HEK293 (cell line): ENCODE data around the gene GTF2IRD1.
A peak's percentile ranks its signal among the peaks of the same experiment; 100 is the strongest.
"Not testable (repeated sequence)": the region's sequence is repeated elsewhere in the genome, so short reads cannot be mapped to it uniquely, and the experiment has no call there.

Experiments
- CTCF ChIA-PET: fragments of 350-600 bp; formaldehyde crosslinking; extraction: SDS; loops from one replicate; lab custom pipeline; 2021; ENCODE audit warnings: antibody characterized with exemption; lab: Yijun Ruan, JAX
- POLR2A ChIA-PET: fragments of 300-600 bp; formaldehyde crosslinking; extraction: SDS; loops from one replicate; lab custom pipeline; 2020; ENCODE audit warnings: antibody characterized with exemption, inconsistent platforms; lab: Yijun Ruan, JAX
- H3K27ac ChIP-seq: fragments of 200-500 bp; sonication (Bioruptor generic); 2 replicates; pipeline ENCODE4 v1.5.1; 2014; ENCODE audit warnings: low read depth, low read length, control low read depth, inconsistent platforms; ENCODE audit errors: extremely low read depth
- H3K36me3 ChIP-seq, 2 experiments: fragments of 200-500 bp in 1 of 2; sonication (Bioruptor generic) in 1 of 2; 1 replicate in 1 of 2; 2 replicates in 1 of 2; pipeline ENCODE4 v1.5.1; 2014 to 2017; ENCODE audit warnings: inconsistent platforms in 2 of 2, low read length in 2 of 2; ENCODE audit not compliant: control insufficient read depth in 2 of 2, insufficient read depth in 1 of 2
- H3K4me1 ChIP-seq: fragments of 200-500 bp; sonication (Bioruptor generic); 2 replicates; pipeline ENCODE4 v1.5.1; 2014; ENCODE audit warnings: mild to moderate bottlenecking, low read length, inconsistent platforms; ENCODE audit not compliant: control insufficient read depth, insufficient read depth
- H3K4me3 ChIP-seq: 2 replicates; pipeline ENCODE4 v1.5.1; 2011; ENCODE audit warnings: low read depth, mild to moderate bottlenecking, control low read depth, low read length, moderate library complexity
- H3K9me3 ChIP-seq: fragments of 200-500 bp; sonication (Bioruptor generic); 2 replicates; pipeline ENCODE4 v1.5.1; 2014; ENCODE audit warnings: low read depth, low read length, inconsistent platforms; ENCODE audit not compliant: control insufficient read depth, insufficient read depth
- GLI4 ChIP-seq: fragments of 450-650 bp; formaldehyde crosslinking; IDR thresholded peaks from 2 replicates; pipeline ENCODE4 v1.5.1; 2016; ENCODE audit warnings: missing biosample characterization, missing genetic modification characterization
- KLF1 ChIP-seq: fragments of 450-650 bp; formaldehyde crosslinking; IDR thresholded peaks from 2 replicates; pipeline ENCODE4 v1.5.1; 2016; ENCODE audit warnings: missing biosample characterization, missing genetic modification characterization
- SETDB1 ChIP-seq: IDR thresholded peaks from one replicate; pipeline ENCODE4 v1.6.1; 2017; ENCODE audit warnings: mild to moderate bottlenecking, low read length, moderate library complexity, mixed read lengths; ENCODE audit not compliant: insufficient read length
- ZBTB21 ChIP-seq: fragments of 450-650 bp; formaldehyde crosslinking; IDR thresholded peaks from 2 replicates; pipeline ENCODE4 v1.5.1; 2017; ENCODE audit warnings: missing biosample characterization, missing genetic modification characterization
- ZNF121 ChIP-seq: fragments of 450-650 bp; formaldehyde crosslinking; IDR thresholded peaks from 2 replicates; pipeline ENCODE4 v1.5.1; 2016; ENCODE audit warnings: missing biosample characterization, missing genetic modification characterization
- ZNF324 ChIP-seq: fragments of 450-650 bp; formaldehyde crosslinking; IDR thresholded peaks from 2 replicates; pipeline ENCODE4 v1.5.1; 2016; ENCODE audit warnings: missing biosample characterization, missing genetic modification characterization
- ZNF350 ChIP-seq: fragments of 450-650 bp; formaldehyde crosslinking; IDR thresholded peaks from 2 replicates; pipeline ENCODE4 v1.5.0; 2017; ENCODE audit warnings: missing biosample characterization, mild to moderate bottlenecking, missing genetic modification characterization
- ZNF366 ChIP-seq: fragments of 450-650 bp; formaldehyde crosslinking; conservative IDR thresholded peaks from 2 replicates; pipeline ENCODE4 v1.5.1; 2016; ENCODE audit warnings: missing biosample characterization, missing genetic modification characterization
- ZNF48 ChIP-seq: fragments of 450-650 bp; formaldehyde crosslinking; IDR thresholded peaks from 2 replicates; pipeline ENCODE4 v1.5.1; 2016; ENCODE audit warnings: missing biosample characterization, missing genetic modification characterization
- ZNF514 ChIP-seq: fragments of 450-650 bp; formaldehyde crosslinking; IDR thresholded peaks from 2 replicates; pipeline ENCODE4 v1.5.1; 2016; ENCODE audit warnings: missing biosample characterization, missing genetic modification characterization
- ZNF544 ChIP-seq: fragments of 450-650 bp; formaldehyde crosslinking; IDR thresholded peaks from 2 replicates; pipeline ENCODE4 v1.5.0; 2017; ENCODE audit warnings: missing biosample characterization, missing genetic modification characterization
- ZNF571 ChIP-seq: fragments of 450-650 bp; formaldehyde crosslinking; IDR thresholded peaks from 2 replicates; pipeline ENCODE4 v1.5.0; 2017; ENCODE audit warnings: missing biosample characterization, missing genetic modification characterization
- ZNF585B ChIP-seq: fragments of 450-650 bp; formaldehyde crosslinking; IDR thresholded peaks from 2 replicates; pipeline ENCODE4 v1.5.1; 2016; ENCODE audit warnings: missing biosample characterization, missing genetic modification characterization
- ZNF621 ChIP-seq: fragments of 450-650 bp; formaldehyde crosslinking; IDR thresholded peaks from 2 replicates; pipeline ENCODE4 v1.5.1; 2017; ENCODE audit warnings: missing biosample characterization, missing genetic modification characterization
- ZNF677 ChIP-seq: fragments of 450-650 bp; IDR thresholded peaks from 2 replicates; pipeline ENCODE4 v1.5.0; 2018; ENCODE audit warnings: missing biosample characterization, mild to moderate bottlenecking, missing genetic modification characterization, moderate library complexity
- ZNF707 ChIP-seq: fragments of 450-650 bp; formaldehyde crosslinking; IDR thresholded peaks from 2 replicates; pipeline ENCODE4 v1.5.1; 2016; ENCODE audit warnings: missing biosample characterization, missing genetic modification characterization
- ZNF785 ChIP-seq: fragments of 450-650 bp; formaldehyde crosslinking; IDR thresholded peaks from 2 replicates; pipeline ENCODE4 v1.5.1; 2016; ENCODE audit warnings: missing biosample characterization, missing genetic modification characterization
- ZNF791 ChIP-seq: fragments of 450-650 bp; formaldehyde crosslinking; IDR thresholded peaks from 2 replicates; pipeline ENCODE4 v1.5.1; 2016; ENCODE audit warnings: missing biosample characterization, missing genetic modification characterization
- ZSCAN30 ChIP-seq: fragments of 450-650 bp; IDR thresholded peaks from 2 replicates; pipeline ENCODE4 v1.5.1; 2018; ENCODE audit warnings: missing biosample characterization, mild to moderate bottlenecking, missing genetic modification characterization, moderate library complexity
- TF ChIP-seq, protein P1 (sequence below): fragments of 450-650 bp; formaldehyde crosslinking; IDR thresholded peaks from 2 replicates; pipeline ENCODE4 v1.5.1; 2016; ENCODE audit warnings: missing biosample characterization, missing genetic modification characterization
- TF ChIP-seq, protein P2 (sequence below): fragments of 450-650 bp; formaldehyde crosslinking; IDR thresholded peaks from 2 replicates; pipeline ENCODE4 v1.5.1; 2016; ENCODE audit warnings: missing biosample characterization, missing genetic modification characterization
- TF ChIP-seq, protein P3 (sequence below): fragments of 450-650 bp; formaldehyde crosslinking; IDR thresholded peaks from 2 replicates; pipeline ENCODE4 v1.5.1; 2016; ENCODE audit warnings: missing biosample characterization, missing genetic modification characterization

GTF2IRD1 gene

DNA sequence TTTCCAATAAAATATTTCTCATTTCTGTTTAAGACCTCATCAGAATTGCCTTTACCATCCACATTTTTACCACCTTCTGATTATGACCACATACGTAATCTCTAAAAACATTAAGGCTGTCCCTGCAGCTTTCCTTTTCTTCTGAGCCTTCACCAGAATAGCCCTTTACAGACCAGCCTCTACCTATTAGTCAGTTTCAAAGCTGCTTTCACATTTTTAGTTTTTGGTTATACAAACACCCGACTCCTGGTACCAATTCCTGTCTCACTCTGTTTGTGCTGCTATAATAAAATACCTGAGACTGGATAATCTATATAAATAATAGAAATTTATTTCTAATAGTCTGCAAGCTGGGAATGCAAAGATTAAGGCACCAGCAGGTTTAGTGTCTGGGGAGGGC, 15.4 kb upstream of the GTF2IRD1 start:
- Histone ChIP-seq H3K36me3 (no peaks in the 10 kb centered on the region), H3K4me3 (no peak overlapping the region), H3K9me3 (no peaks in the 10 kb centered on the region), H3K27ac (no peak overlapping the region), H3K4me1 (0 out of 2 replicates have a peak, but pooled peaks cover 2% of the 10 kb centered on the region)
- ChIA-PET POLR2A (interaction anchor here (0.6 kb wide), 1 partner anchor 12 kb away, joined by 3 read pairs; no protein-coding TSS in a partner anchor), CTCF (interaction anchor here (1.5 to 2.5 kb wide), 2 partner anchors 12 to 128 kb away, joined by 8 to 10 read pairs; no protein-coding TSS in a partner anchor)
- TF ChIP-seq ZNF707 (tag by site-specific recombination), result peak; percentile 84
- no peak for TF ChIP-seq GLI4 (tag by site-specific recombination)

DNA sequence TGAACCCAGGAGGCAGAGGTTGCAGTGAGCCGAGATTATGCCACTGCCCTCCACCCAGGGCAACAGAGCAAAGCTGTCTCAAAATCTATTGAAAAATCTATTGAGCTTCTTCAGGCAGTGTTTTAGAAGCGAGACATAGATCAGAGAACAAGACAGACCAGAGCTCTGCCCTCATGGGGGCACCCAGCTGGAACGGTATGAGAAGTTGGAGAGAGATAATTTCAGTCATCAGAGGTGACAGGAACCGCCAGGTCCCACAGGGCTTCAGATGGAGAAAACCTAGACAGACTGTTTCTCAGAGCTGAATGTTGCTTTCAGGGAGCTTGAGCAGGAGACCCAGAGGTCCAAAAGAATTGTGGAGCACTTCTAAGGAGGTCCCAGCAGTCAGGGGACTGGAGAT, 14.2 kb upstream of the GTF2IRD1 start:
- CTCF ChIA-PET, result interaction anchor here (1.5 to 2.5 kb wide), 2 partner anchors 11 to 127 kb away, joined by 8 to 10 read pairs; no protein-coding TSS in a partner anchor
- H3K36me3 ChIP-seq, result no peaks in the 10 kb centered on the region
- H3K4me1 ChIP-seq, result 0 out of 2 replicates have a peak, but pooled peaks cover 2% of the 10 kb centered on the region
- POLR2A ChIA-PET, result no interaction called here
- H3K4me3 ChIP-seq, result no peak overlapping the region
- no peaks in the 10 kb centered on the region for H3K9me3 ChIP-seq
- H3K27ac ChIP-seq, result no peak overlapping the region
- TF ChIP-seq ZNF571 (tag by site-specific recombination) (no peak), ZNF585B (tag by site-specific recombination) (no peak), KLF1 (tag by site-specific recombination) (no peak), ZNF514 (tag by site-specific recombination) (no peak), ZNF48 (tag by site-specific recombination) (no peak)

DNA sequence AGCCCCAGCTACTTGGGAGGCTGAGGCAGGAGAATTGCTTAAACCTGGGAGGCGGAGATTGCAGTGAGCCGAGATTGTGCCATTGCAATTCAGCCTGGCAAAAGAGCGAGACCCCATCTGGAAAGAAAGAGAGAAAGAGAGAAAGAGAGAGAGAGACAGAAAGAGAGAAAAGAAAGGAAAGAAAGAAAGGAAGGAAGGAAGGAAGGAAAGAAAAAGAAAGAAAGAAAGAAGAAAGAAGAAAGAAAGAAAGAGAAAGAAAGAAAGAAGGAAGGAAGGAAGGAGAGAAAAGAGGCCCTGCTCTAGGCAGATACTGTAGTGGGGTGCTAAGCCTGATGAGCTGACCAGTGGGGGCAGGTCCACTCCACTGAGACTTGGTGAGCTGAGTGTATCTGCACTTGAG, 13.6 kb upstream of the GTF2IRD1 start:
- TF ChIP-seq ZNF366 (tag by site-specific recombination), result peak; percentile 82
- H3K36me3 ChIP-seq, H3K27ac ChIP-seq, H3K4me1 ChIP-seq, H3K4me3 ChIP-seq, H3K9me3 ChIP-seq, POLR2A ChIA-PET: not testable (repeated sequence)
- CTCF ChIA-PET, result interaction anchor here (2.5 kb wide), 1 partner anchor 10 kb away, joined by 8 read pairs; no protein-coding TSS in a partner anchor

DNA sequence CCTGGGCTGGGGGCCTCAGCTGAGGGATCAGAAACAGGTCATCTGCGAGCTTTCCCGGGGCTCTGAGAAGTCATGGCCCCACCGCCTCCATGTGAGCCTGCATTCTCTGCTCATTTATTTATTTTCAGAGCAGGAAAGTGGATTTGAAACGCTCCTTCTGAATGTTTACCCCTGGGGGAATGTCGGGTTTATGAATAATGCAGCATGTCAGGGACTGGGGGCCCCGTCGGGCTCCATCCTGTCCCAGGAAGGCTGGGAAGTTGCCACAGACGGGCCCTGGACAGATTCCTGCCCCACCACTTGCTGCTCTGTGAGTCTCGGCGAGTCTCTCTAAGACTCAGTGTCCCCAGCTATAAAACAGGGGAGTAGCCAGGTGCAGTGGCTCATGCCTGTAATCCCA, 11.9 kb upstream of the GTF2IRD1 start:
- H3K4me1 ChIP-seq, result 0 out of 2 replicates have a peak, but pooled peaks cover 2% of the 10 kb centered on the region
- H3K27ac ChIP-seq, result no peak overlapping the region
- POLR2A ChIA-PET, result no interaction called here
- H3K4me3 ChIP-seq, result no peak overlapping the region
- CTCF ChIA-PET, result interaction anchor here (1.3 to 1.7 kb wide), 2 partner anchors 8 to 24 kb away, joined by 3 to 6 read pairs; no protein-coding TSS in a partner anchor
- H3K36me3 ChIP-seq, result no peaks in the 10 kb centered on the region
- H3K9me3 ChIP-seq, result no peaks in the 10 kb centered on the region
- TF ChIP-seq ZNF785 (tag by site-specific recombination) (no peak), ZBTB21 (tag by site-specific recombination) (no peak), ZNF621 (tag by site-specific recombination) (no peak), SETDB1 (no peak), ZNF324 (tag by site-specific recombination) (no peak), ZNF544 (tag by site-specific recombination) (no peak), ZNF791 (tag by site-specific recombination) (no peak), ZNF350 (tag by site-specific recombination) (no peak), ZNF677 (tag by site-specific recombination) (no peak), ZNF121 (tag by site-specific recombination) (no peak), ZSCAN30 (tag by site-specific recombination) (no peak)
- TF ChIP-seq, protein P1, sequence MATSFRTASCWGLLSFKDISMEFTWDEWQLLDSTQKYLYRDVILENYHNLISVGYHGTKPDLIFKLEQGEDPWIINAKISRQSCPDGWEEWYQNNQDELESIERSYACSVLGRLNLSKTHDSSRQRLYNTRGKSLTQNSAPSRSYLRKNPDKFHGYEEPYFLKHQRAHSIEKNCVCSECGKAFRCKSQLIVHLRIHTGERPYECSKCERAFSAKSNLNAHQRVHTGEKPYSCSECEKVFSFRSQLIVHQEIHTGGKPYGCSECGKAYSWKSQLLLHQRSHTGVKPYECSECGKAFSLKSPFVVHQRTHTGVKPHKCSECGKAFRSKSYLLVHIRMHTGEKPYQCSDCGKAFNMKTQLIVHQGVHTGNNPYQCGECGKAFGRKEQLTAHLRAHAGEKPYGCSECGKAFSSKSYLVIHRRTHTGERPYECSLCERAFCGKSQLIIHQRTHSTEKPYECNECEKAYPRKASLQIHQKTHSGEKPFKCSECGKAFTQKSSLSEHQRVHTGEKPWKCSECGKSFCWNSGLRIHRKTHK (tag by site-specific recombination), result no peak
- TF ChIP-seq, protein P2, sequence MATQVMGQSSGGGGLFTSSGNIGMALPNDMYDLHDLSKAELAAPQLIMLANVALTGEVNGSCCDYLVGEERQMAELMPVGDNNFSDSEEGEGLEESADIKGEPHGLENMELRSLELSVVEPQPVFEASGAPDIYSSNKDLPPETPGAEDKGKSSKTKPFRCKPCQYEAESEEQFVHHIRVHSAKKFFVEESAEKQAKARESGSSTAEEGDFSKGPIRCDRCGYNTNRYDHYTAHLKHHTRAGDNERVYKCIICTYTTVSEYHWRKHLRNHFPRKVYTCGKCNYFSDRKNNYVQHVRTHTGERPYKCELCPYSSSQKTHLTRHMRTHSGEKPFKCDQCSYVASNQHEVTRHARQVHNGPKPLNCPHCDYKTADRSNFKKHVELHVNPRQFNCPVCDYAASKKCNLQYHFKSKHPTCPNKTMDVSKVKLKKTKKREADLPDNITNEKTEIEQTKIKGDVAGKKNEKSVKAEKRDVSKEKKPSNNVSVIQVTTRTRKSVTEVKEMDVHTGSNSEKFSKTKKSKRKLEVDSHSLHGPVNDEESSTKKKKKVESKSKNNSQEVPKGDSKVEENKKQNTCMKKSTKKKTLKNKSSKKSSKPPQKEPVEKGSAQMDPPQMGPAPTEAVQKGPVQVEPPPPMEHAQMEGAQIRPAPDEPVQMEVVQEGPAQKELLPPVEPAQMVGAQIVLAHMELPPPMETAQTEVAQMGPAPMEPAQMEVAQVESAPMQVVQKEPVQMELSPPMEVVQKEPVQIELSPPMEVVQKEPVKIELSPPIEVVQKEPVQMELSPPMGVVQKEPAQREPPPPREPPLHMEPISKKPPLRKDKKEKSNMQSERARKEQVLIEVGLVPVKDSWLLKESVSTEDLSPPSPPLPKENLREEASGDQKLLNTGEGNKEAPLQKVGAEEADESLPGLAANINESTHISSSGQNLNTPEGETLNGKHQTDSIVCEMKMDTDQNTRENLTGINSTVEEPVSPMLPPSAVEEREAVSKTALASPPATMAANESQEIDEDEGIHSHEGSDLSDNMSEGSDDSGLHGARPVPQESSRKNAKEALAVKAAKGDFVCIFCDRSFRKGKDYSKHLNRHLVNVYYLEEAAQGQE (tag by site-specific recombination), result no peak
- TF ChIP-seq, protein P3, sequence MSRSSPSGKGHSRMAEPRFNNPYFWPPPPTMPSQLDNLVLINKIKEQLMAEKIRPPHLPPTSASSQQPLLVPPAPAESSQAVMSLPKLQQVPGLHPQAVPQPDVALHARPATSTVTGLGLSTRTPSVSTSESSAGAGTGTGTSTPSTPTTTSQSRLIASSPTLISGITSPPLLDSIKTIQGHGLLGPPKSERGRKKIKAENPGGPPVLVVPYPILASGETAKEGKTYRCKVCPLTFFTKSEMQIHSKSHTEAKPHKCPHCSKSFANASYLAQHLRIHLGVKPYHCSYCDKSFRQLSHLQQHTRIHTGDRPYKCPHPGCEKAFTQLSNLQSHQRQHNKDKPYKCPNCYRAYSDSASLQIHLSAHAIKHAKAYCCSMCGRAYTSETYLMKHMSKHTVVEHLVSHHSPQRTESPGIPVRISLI (tag by site-specific recombination), result no peak
